SK-N-SH (cell line): ENCODE data around the gene CACNA2D3.

Experiments
- EZH2phosphoT487 ChIP-seq: fragments of 200-600 bp; sonication (generic); IDR thresholded peaks from 2 replicates; pipeline ENCODE4 v1.6.1; 2017; ENCODE audit warnings: low read depth, mixed run types, mild to moderate bottlenecking, antibody characterized with exemption, moderate library complexity, borderline replicate concordance
- JUND ChIP-seq: IDR thresholded peaks from 2 replicates; pipeline ENCODE4 v1.4.0; 2012
- MAX ChIP-seq: IDR thresholded peaks from 2 replicates; pipeline ENCODE4 v1.4.0; 2012; ENCODE audit warnings: low read depth
- POLR2AphosphoS5 ChIP-seq: IDR thresholded peaks from 2 replicates; pipeline ENCODE4 v1.6.1; 2012; ENCODE audit warnings: low read depth, low read length
- RAD21 ChIP-seq: IDR thresholded peaks from 2 replicates; pipeline ENCODE4 v1.6.1; 2012; ENCODE audit warnings: mild to moderate bottlenecking, low read length
- RCOR1 ChIP-seq: fragments of 150-350 bp; IDR thresholded peaks from 2 replicates; pipeline ENCODE4 v1.6.1; 2017; ENCODE audit warnings: antibody characterized with exemption, low read length
- SMC3 ChIP-seq: IDR thresholded peaks from 2 replicates; pipeline ENCODE4 v1.6.1; 2012; ENCODE audit warnings: low read depth, low read length, improper control_type of control experiment
- TF ChIP-seq, protein P1 (sequence below): fragments of 200-600 bp; sonication (generic); IDR thresholded peaks from 2 replicates; pipeline ENCODE4 v1.6.1; 2017; ENCODE audit warnings: antibody characterized with exemption, mild to moderate bottlenecking, moderate library complexity
- TF ChIP-seq, protein P2 (sequence below): IDR thresholded peaks from 2 replicates; pipeline ENCODE4 v1.4.0; 2012; ENCODE audit warnings: low read depth, borderline replicate concordance
- TF ChIP-seq, protein P3 (sequence below): fragments of 150-350 bp; IDR thresholded peaks from 2 replicates; pipeline ENCODE4 v1.6.1; 2017; ENCODE audit warnings: antibody characterized with exemption, low read length, low read depth, borderline replicate concordance

- TF ChIP-seq, protein P1, sequence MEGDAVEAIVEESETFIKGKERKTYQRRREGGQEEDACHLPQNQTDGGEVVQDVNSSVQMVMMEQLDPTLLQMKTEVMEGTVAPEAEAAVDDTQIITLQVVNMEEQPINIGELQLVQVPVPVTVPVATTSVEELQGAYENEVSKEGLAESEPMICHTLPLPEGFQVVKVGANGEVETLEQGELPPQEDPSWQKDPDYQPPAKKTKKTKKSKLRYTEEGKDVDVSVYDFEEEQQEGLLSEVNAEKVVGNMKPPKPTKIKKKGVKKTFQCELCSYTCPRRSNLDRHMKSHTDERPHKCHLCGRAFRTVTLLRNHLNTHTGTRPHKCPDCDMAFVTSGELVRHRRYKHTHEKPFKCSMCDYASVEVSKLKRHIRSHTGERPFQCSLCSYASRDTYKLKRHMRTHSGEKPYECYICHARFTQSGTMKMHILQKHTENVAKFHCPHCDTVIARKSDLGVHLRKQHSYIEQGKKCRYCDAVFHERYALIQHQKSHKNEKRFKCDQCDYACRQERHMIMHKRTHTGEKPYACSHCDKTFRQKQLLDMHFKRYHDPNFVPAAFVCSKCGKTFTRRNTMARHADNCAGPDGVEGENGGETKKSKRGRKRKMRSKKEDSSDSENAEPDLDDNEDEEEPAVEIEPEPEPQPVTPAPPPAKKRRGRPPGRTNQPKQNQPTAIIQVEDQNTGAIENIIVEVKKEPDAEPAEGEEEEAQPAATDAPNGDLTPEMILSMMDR, result no peak
- TF ChIP-seq MAX (no peak), SMC3 (no peak), RAD21 (no peak), RCOR1 (no peak), JUND (no peak), EZH2phosphoT487 (no peak), POLR2AphosphoS5 (no peak)
- TF ChIP-seq, protein P2, sequence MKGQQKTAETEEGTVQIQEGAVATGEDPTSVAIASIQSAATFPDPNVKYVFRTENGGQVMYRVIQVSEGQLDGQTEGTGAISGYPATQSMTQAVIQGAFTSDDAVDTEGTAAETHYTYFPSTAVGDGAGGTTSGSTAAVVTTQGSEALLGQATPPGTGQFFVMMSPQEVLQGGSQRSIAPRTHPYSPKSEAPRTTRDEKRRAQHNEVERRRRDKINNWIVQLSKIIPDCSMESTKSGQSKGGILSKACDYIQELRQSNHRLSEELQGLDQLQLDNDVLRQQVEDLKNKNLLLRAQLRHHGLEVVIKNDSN, result no peak
- TF ChIP-seq, protein P3, sequence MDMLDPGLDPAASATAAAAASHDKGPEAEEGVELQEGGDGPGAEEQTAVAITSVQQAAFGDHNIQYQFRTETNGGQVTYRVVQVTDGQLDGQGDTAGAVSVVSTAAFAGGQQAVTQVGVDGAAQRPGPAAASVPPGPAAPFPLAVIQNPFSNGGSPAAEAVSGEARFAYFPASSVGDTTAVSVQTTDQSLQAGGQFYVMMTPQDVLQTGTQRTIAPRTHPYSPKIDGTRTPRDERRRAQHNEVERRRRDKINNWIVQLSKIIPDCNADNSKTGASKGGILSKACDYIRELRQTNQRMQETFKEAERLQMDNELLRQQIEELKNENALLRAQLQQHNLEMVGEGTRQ, result no peak
Observed at GRCh38 chr3:54262946-54263345, 140.6 kb downstream of the CACNA2D3 start.
